Measurements from ENCODE around the gene HAUS1. TPM values are rescaled to one million over a fixed set of nuclear protein-coding genes. Genes with fewer than 3 reads are reported as not detected.

Gene HAUS1
- total and polyA plus RNA-seq, 8 donors = 4.6 to 10.9 (median 8.3) TPM

GRCh38 chr18:46152808-46153617 lies 48.8 kb downstream of the HAUS1 start:
- TF ChIP-seq, protein P1, sequence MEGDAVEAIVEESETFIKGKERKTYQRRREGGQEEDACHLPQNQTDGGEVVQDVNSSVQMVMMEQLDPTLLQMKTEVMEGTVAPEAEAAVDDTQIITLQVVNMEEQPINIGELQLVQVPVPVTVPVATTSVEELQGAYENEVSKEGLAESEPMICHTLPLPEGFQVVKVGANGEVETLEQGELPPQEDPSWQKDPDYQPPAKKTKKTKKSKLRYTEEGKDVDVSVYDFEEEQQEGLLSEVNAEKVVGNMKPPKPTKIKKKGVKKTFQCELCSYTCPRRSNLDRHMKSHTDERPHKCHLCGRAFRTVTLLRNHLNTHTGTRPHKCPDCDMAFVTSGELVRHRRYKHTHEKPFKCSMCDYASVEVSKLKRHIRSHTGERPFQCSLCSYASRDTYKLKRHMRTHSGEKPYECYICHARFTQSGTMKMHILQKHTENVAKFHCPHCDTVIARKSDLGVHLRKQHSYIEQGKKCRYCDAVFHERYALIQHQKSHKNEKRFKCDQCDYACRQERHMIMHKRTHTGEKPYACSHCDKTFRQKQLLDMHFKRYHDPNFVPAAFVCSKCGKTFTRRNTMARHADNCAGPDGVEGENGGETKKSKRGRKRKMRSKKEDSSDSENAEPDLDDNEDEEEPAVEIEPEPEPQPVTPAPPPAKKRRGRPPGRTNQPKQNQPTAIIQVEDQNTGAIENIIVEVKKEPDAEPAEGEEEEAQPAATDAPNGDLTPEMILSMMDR (IDR thresholded peaks at IDR 0.05) = no peak
- H3K36me3 ChIP-seq = no peaks in the 10 kb centered on the region
- FAIRE-seq (no peak), ATAC-seq (peak in 1 of 4 donors; percentile 27), DNase-seq (no peak)
- H3K4me3 ChIP-seq = no peak overlapping the region
- no peaks in the 10 kb centered on the region for H3K4me1 ChIP-seq
- no peaks in the 10 kb centered on the region for H3K27me3 ChIP-seq
- 59 to 60% methylated on average over 8 of the region's 8 CpGs for WGBS, 2 donors
- H3K27ac ChIP-seq = no peak overlapping the region
- H3K9me3 ChIP-seq = no peaks in the 10 kb centered on the region
- intact Hi-C loops (cut with DNase I) = loop anchor here in 2 of 3 donors (5.0 to 10.0 kb wide), 2 partner anchors 499 to 502 kb away; partner anchors contain the start of gene LOXHD1 (in 1 of the 2)

DNA sequence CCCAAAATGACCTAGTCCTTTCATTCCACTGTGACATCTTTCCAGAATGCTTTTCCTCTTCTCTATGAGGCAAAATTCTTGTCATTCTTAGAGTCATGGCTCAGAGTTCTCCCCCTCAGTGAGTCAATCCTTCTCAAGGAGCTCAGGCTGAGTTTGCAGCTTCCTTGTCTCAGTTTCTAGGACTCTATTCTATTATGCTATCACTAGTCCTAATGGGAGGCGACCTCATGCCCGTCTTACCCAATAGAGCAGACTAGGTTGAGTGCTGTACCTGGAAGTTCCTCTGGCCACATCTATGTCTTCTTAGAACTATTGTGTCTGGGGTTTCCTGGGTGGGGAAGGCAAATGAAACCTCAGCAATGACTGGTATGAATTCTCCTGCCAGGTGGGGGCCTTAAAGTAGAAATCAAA lies 51.5 kb downstream of the HAUS1 start:
- Histone ChIP-seq H3K9me3 (no peaks in the 10 kb centered on the region), H3K36me3 (no peaks in the 10 kb centered on the region), H3K27ac (no peak overlapping the region), H3K4me3 (no peak overlapping the region), H3K27me3 (no peaks in the 10 kb centered on the region), H3K4me1 (no peaks in the 10 kb centered on the region)
- DNase-seq = no peak
- WGBS, 2 donors = 80 to 85% methylated on average over 2 of the region's 2 CpGs
- intact Hi-C loops (cut with DNase I) = loop anchor here in 1 of 3 donors (10.0 kb wide), 1 partner anchor 499 kb away; the partner anchor contains the start of gene LOXHD1
- TF ChIP-seq, protein P1 (IDR thresholded peaks at IDR 0.05) = no peak
- FAIRE-seq = no peak
- peak in 1 of 4 donors; percentile 35 for ATAC-seq

DNA sequence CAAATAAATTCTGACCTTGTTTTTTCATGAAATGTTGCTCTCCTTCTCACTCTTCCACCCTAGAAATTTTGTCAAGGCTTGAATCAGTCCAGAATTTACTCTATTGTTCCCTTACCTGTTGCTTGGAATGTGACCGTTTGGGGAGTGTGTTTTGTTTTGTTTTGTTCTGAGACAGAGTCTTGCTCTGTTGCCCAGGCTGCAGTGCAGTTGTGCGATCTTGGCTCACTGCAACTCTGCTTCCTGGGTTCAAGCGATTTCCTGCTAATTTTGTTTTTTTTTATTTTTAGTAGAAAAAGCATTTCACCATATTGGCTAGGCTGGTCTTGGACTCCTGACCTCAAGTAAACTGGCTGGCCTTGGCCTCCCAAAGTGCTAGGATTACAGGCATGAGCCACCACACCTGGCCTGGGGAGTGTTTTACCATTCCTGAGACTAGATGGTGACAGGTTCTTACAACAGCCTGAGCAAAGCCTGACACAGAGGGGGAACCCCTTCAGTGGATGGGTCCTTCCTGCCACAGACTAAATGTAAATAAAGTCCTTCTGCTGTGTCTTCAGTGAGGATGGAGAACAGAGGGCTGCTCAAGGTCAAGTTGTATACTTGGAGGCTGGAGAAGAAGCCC lies 52.0 kb downstream of the HAUS1 start:
- Histone ChIP-seq H3K36me3 (no peaks in the 10 kb centered on the region), H3K27ac (no peak overlapping the region), H3K27me3 (no peaks in the 10 kb centered on the region), H3K4me3 (no peak overlapping the region), H3K4me1 (no peaks in the 10 kb centered on the region), H3K9me3 (no peaks in the 10 kb centered on the region)
- intact Hi-C loops (cut with DNase I) = loop anchor here in 1 of 3 donors (10.0 kb wide), 1 partner anchor 499 kb away; the partner anchor contains the start of gene LOXHD1
- no peak for ATAC-seq
- WGBS, 2 donors = 77 to 82% methylated on average over 3 of the region's 3 CpGs
- DNase-seq = no peak
- no peak for FAIRE-seq
- TF ChIP-seq, protein P1 (IDR thresholded peaks at IDR 0.05) = no peak

- Histone ChIP-seq H3K27me3 (no peaks in the 10 kb centered on the region), H3K9me3 (no peaks in the 10 kb centered on the region), H3K36me3 (no peaks in the 10 kb centered on the region), H3K27ac (no peak overlapping the region), H3K4me3 (no peak overlapping the region), H3K4me1 (no peaks in the 10 kb centered on the region)
- ATAC-seq (no peak), DNase-seq (no peak), FAIRE-seq (no peak)
- TF ChIP-seq, protein P1 (IDR thresholded peaks at IDR 0.05) = no peak
- WGBS, 2 donors = 83 to 91% methylated on average over 3 of the region's 3 CpGs
- intact Hi-C loops (cut with DNase I) = loop anchor here in 1 of 3 donors (10.0 kb wide), 1 partner anchor 498 kb away; the partner anchor contains the start of gene LOXHD1
Observed at GRCh38 chr18:46156843-46157242, 52.7 kb downstream of the HAUS1 start.

Data from pancreas (tissue), 10 donors.